GM18508 (cell line): Measurements from ENCODE around the gene FAM193B.
"Not testable (repeated sequence)": the region's sequence is repeated elsewhere in the genome, so short reads cannot be mapped to it uniquely, and the experiment has no call there.

ENCODE experiments used
- ATAC-seq: cut with Tn5 transposase; IDR thresholded peaks from one replicate; pipeline ENCODE4 v1.9.1; 2021; ENCODE audit warnings: moderate number of reproducible peaks; ENCODE audit not compliant: insufficient read depth, unreplicated experiment

Gene FAM193B

DNA sequence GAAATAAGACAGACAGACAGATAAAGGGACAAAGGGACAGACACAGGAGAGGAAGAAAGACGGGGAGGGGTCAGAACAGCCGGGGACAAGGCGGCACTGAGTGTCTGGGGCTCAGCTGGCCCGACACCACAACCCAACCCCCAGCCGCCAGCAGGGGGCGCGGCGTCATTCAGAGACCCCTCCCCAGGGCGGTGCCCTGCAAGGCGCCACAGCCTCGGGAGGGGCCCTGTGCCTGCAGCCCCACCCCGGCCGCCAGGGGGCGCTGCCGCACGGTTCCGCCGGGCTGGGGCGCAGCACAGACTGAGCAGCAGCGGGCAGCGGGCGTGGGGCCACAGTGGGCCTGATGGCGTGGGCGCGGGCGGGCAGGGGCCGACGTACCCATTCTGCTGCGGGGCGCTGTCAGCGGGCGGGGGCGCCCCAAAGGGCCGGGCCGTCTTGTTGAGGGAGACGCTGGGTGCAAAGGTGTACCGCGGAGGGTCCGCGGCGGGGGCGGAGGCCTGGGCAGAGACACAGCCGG, 62.9 kb downstream of the FAM193B start:
- no peak for ATAC-seq

DNA sequence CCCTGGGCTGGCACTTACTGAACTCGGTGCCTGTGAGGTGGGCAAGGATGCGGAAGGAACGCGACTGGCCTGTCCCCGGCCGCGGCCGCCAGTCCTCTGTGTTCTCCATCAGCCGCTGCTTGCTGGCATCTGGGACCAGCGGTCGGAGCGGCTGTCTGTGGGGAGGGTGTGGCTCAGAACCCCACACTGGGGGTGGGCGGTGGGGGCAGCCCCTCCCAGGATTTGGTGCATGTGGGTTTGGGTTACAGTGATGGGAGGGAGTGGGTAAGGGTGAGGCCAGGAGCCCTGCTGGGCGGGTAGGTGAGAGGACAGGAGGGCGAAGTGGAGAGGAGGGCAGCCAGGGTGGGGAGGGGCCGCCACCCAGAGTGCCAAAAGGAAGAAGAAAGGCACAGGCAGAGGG, 63.4 kb downstream of the FAM193B start:
- no peak for ATAC-seq

DNA sequence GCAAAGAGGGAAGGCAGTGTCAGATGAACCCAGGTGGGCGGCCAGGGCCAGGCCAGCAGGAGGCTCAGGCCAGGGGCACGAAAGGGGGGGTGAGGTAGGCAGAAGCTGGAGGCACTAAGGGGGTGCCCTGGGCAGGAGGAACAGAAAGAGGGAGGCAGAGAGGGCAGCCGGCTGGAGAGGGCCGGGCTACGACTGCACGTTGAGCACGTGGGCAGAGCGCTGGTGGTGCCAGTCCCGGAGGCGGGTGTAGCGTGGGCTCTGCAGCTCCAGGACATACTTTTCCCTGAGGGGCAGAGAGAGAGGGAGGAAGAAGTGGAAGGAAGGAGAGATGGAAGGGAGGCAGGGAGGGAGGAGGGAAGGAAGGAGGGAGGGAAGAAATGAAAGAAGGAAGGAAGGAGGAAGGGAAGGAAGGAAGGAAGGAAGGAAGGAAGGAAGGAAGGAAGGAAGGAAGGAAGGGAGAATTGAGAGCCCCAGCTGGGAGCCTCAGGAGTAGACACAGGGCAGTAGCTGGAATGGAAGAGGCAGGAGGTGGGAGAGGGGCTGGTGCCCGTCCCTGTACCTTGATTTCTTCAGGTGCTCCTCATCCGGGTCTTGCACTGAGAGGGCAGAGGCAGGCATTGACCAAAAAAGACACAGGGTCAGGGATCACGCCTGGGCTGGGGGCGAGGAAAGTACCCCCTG, 63.9 kb downstream of the FAM193B start:
- no peak for ATAC-seq

- no peak for ATAC-seq
Measured at GRCh38 chr5:177489119-177489716, 65.1 kb downstream of the FAM193B start.

DNA sequence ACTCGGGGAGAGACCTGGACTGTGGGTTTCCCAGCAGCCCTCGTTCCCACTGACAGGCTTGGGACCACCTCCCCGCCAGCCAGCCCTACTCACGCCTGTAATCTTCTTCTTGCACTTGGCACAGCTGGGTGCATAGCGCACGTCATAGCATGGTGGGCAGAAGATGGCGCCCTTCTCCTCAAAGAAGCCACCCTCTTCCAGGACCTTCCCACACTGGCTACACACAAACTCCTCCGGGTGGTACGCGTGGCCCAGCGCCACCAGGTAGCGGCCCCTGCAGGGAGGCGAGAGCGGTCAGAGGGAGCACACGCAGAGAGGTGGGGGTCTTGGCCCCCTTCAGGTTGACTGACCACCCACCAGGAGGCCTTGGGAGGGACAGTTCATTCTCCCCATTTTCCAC, 66.4 kb downstream of the FAM193B start:
- no peak for ATAC-seq

GRCh38 chr5:177487144-177487543, 67.2 kb downstream of the FAM193B start:
- ATAC-seq, result no peak

DNA sequence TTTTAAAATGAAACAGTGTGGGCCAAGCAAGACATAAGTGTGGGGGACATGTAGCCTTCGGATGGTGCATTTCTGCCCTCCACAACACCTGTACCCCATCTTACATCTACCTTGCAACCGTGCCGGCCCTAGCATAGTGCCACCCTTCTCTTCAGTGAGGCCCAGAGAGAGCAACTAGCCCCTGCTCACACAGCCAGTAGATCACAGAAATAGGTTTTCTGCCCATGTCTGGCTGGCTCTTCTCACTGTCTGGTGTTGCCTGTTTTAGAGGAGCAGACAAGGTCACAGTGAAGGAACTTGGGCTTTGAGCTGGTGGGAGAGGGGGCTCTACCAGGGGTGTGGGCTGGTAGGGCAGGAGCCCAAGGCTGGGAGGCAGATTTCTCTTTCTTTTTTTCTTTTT, 68.1 kb downstream of the FAM193B start:
- no peak for ATAC-seq

GRCh38 chr5:177485753-177486152, 68.6 kb downstream of the FAM193B start:
- not testable (repeated sequence) for ATAC-seq

DNA sequence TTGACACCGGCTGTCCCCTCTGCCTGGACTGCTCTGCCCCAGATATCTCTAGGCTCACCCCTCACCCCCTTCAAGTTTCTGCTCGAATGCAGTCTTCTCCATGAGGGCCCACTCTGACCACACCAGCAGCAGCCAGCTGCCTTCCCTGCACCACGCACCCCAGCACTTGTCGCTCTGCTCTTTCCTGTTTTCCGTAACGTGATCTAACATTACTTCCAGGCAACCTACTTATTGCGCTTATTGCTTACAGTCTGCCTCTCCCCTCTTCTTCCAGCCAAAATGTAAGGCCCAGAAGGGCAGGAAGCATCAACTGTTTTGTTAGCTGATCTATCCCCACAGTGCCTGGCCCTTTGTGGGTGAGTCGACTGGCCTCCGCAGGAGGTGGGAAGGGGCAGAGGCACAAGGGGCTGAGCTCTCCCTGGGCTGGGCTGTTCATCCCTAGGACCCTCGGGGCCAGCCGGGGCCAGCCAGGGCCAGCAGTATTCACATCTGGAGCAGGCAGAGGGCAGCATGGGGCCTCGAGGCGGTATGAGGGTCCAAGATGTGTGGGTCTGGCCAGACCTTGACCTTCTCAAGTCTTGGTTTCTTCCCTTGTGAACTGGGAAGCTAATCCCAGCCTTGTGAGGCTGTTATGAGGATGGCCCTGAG, 69.3 kb downstream of the FAM193B start:
- ATAC-seq, result no peak

GRCh38 chr5:177483994-177484901, 70.1 kb downstream of the FAM193B start:
- ATAC-seq, result no peak

GRCh38 chr5:177483042-177483441, 71.3 kb downstream of the FAM193B start:
- ATAC-seq, result no peak

- no peak for ATAC-seq
Measured at GRCh38 chr5:177482359-177482795, 72.0 kb downstream of the FAM193B start.

DNA sequence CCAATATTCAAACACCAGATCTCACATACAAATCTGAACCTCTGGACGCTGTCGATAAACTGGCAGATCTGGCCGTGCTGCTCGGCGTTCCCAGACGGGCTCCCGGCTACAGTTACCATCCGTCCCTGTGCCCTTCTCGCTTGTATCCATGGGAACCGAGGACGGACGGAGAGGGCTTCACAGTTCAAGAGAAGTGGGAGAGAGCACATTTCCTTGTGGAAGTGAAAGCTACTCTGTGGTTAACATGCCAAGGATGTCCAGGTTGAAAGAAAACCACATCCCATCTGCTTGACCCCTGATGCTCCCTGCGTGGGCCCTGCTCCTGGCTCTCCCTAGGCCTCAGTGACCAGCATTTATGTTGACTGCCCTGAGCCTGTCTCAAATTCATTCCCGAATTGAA, 74.6 kb downstream of the FAM193B start:
- ATAC-seq, result no peak

- no peak for ATAC-seq
Measured at GRCh38 chr5:177478711-177479646, 75.4 kb downstream of the FAM193B start.

- no peak for ATAC-seq
Measured at GRCh38 chr5:177477701-177478477, 76.5 kb downstream of the FAM193B start.

DNA sequence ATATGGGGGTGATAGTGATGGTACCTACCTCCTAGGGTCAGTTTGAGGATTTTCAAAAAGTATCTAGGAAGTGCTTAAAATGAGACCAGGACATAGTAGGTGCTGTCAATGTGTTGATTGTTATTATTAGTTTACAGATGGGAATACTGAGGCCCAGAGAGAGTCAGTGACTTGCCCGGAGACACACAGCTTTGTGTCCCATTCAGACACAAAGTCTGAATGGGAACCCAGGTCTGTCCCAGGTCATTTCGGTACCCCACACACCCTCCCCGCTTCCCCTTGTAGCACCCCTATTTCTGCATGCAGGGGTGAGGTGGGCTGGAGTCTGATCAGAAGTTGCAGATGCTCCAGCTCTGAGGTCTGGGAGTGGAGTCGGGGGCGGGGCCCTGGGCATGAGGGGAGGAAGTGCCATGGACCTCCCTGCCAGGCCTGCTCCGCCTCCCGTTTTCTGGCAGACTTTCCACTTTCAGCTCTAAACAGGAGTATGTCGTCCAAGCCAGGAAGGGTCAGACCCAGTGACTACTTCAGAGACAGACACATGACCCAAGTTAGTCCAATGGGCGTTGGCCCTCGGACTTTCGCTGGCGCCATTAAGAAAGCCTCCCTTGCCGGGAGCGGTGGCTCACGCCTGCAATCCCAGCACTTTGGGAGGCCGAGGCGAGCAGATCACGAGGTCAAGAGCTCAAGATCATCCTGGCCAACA, 77.7 kb downstream of the FAM193B start:
- no peak for ATAC-seq

DNA sequence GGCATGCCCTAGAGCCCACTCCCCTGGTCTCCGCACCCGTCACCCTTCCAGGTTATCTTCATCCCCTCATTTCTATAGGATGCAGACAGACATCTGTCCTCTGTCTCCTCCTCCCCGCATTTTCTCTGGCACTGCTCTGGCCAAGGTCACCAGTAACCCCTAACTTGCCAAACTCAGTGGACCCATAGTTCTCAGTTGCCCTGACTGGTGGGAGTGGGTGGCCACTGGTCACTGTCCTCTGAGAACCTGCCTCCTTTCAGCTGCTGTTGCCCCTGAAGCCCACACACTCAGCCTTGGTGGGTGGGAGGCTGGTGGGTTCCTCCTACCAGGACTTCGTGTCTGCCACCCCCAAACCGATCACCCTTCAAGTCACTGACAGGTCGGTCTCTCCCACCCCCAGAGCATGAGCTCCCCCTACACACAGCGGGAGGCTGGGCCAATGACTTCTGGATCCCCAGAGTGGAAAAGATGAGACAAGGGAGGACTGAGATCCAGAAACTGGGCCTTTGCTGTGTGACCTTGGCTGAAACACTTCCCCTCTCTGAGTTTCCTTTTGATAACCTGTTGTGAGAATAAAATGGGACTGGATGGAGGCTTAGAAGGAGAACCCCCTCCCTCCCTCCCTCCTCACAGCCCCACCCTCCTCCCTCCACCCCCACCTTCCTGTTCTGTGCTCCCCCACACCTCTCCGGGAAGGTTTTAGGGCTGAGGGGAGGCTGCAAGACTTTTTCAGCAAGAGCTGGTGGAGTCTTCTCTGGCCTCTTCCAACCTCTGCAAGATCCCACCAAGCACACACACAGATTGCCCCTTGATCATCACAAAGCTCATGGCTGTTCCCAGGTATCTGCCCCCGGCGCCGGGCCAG, 78.6 kb downstream of the FAM193B start:
- no peak for ATAC-seq
